Stimulated activated CD4-positive, alpha-beta T cell treated with anti-CD3 and anti-CD28 coated beads, Interleukin-4, amount 100 ng/mL, for 4 hours (primary cell): ENCODE data around the gene EPHB1.
"Not testable (repeated sequence)": the region's sequence is repeated elsewhere in the genome, so short reads cannot be mapped to it uniquely, and the experiment has no call there.

Experiments
- DNase-seq, 2 experiments: peaks; one replicate each; pipeline ENCODE4 v3.0.0-alpha.2; 2020

The EPHB1 gene

GRCh38 chr3:135229018-135229495 lies 434.0 kb downstream of the EPHB1 start:
- no peak for DNase-seq

- no peak for DNase-seq
Measured at GRCh38 chr3:135231737-135232136, 436.7 kb downstream of the EPHB1 start.

GRCh38 chr3:135232226-135232625 lies 437.2 kb downstream of the EPHB1 start:
- no peak for DNase-seq

- DNase-seq, result not testable (repeated sequence)
Measured at GRCh38 chr3:135233476-135233875, 438.4 kb downstream of the EPHB1 start.

- DNase-seq, result no peak
Measured at GRCh38 chr3:135235541-135235940, 440.5 kb downstream of the EPHB1 start.

- DNase-seq, result no peak
Measured at GRCh38 chr3:135237371-135238143, 442.5 kb downstream of the EPHB1 start.

- no peak for DNase-seq
Measured at GRCh38 chr3:135238236-135238830, 443.3 kb downstream of the EPHB1 start.

GRCh38 chr3:135238871-135239614 lies 444.0 kb downstream of the EPHB1 start:
- DNase-seq, result no peak

GRCh38 chr3:135239615-135239884 lies 444.5 kb downstream of the EPHB1 start:
- no peak for DNase-seq

- no peak for DNase-seq
Measured at GRCh38 chr3:135240426-135240825, 445.4 kb downstream of the EPHB1 start.

- no peak for DNase-seq
Measured at GRCh38 chr3:135242285-135242684, 447.2 kb downstream of the EPHB1 start.

- DNase-seq, result no peak
Measured at GRCh38 chr3:135243616-135244015, 448.6 kb downstream of the EPHB1 start.

GRCh38 chr3:135246027-135246426 lies 451.0 kb downstream of the EPHB1 start:
- DNase-seq, result no peak

- DNase-seq, result no peak
Measured at GRCh38 chr3:135248213-135248612, 453.2 kb downstream of the EPHB1 start.

GRCh38 chr3:135249186-135249585 lies 454.1 kb downstream of the EPHB1 start:
- no peak for DNase-seq

GRCh38 chr3:135258916-135259315 lies 463.9 kb downstream of the EPHB1 start:
- no peak for DNase-seq

- DNase-seq, result no peak
Measured at GRCh38 chr3:135260025-135260424, 465.0 kb downstream of the EPHB1 start.

GRCh38 chr3:135261214-135261775 lies 466.2 kb downstream of the EPHB1 start:
- DNase-seq, result no peak

- DNase-seq, result no peak
Measured at GRCh38 chr3:135261916-135262315, 466.9 kb downstream of the EPHB1 start.

GRCh38 chr3:135262441-135262840 lies 467.4 kb downstream of the EPHB1 start:
- no peak for DNase-seq

GRCh38 chr3:135263331-135263730 lies 468.3 kb downstream of the EPHB1 start:
- no peak for DNase-seq

- no peak for DNase-seq
Measured at GRCh38 chr3:135267487-135267886, 472.4 kb downstream of the EPHB1 start.

- DNase-seq, result no peak
Measured at GRCh38 chr3:135268941-135269532, 474.0 kb downstream of the EPHB1 start.
